Activated naive CD8-positive, alpha-beta T cell treated with anti-CD3 and anti-CD28 coated beads, Interleukin-2, amount 10 ng/mL, durations not matched to agents 7 days and 5 days (primary cell): ENCODE measurements around the gene INTS1. TPM values are rescaled to one million over a fixed set of nuclear protein-coding genes. Genes with fewer than 3 reads are reported as not detected.

Experiments
- ATAC-seq: fragments of 150-1000 bp; cut with Tn5 transposase; one replicate; pipeline ENCODE4 v1.10.0; 2021; ENCODE audit warnings: low read depth, moderate library complexity
- POLR2A ChIA-PET: fragments of 350-600 bp; sonication (Branson Sonifier 250); formaldehyde crosslinking; loops from one replicate; lab custom pipeline; 2021; ENCODE audit warnings: antibody characterized with exemption; lab: Charles Lee
- DNase-seq: peaks from one replicate; pipeline ENCODE4 v3.0.0; 2021
- H3K27ac Mint-ChIP-seq: one replicate; pipeline ENCODE4 v1.8.0; 2022; ENCODE audit warnings: mild to moderate bottlenecking, mixed read lengths
- H3K27me3 Mint-ChIP-seq: one replicate; pipeline ENCODE4 v1.8.0; 2022; ENCODE audit warnings: mild to moderate bottlenecking, moderate library complexity, mixed read lengths
- H3K36me3 Mint-ChIP-seq: one replicate; pipeline ENCODE4 v1.8.0; 2021; ENCODE audit warnings: mild to moderate bottlenecking, mixed read lengths
- H3K4me1 Mint-ChIP-seq: one replicate; pipeline ENCODE4 v1.8.0; 2021; ENCODE audit warnings: mixed read lengths
- H3K4me3 Mint-ChIP-seq: one replicate; pipeline ENCODE4 v1.8.0; 2022; ENCODE audit warnings: mild to moderate bottlenecking, moderate library complexity, mixed read lengths
- H3K9me3 Mint-ChIP-seq: one replicate; pipeline ENCODE4 v1.8.0; 2021; ENCODE audit warnings: mixed read lengths
- total RNA-seq, 2 experiments: library from RNA; stranded (reverse); gene quantifications; one replicate each; pipeline ENCODE4 v1.2.3, GENCODE V29; 2021

The INTS1 gene
- total RNA-seq, 2 experiments from 2014 or later: 110 to 115 TPM

- DNase-seq (no peak), ATAC-seq (peak; percentile 2)
- peaks cover 8% of the 10 kb centered on the region for H3K27me3 Mint-ChIP-seq
- no peaks in the 10 kb centered on the region for H3K36me3 Mint-ChIP-seq
- no peaks in the 10 kb centered on the region for H3K9me3 Mint-ChIP-seq
- H3K27ac Mint-ChIP-seq: peak overlapping the region; percentile 45
- H3K4me3 Mint-ChIP-seq: peak overlapping the region; percentile 79
- peaks cover 5% of the 10 kb centered on the region for H3K4me1 Mint-ChIP-seq
- POLR2A ChIA-PET: no interaction called here
Measured at GRCh38 chr7:1459920-1460820, 44.0 kb downstream of the INTS1 start.

GRCh38 chr7:1459512-1459892 lies 44.7 kb downstream of the INTS1 start:
- DNase-seq (peak; percentile 99), ATAC-seq (peak; percentile 95)
- POLR2A ChIA-PET: no interaction called here
- Mint-ChIP-seq H3K27me3 (peaks cover 8% of the 10 kb centered on the region), H3K4me3 (peak overlapping the region; percentile 62), H3K4me1 (peaks cover 5% of the 10 kb centered on the region), H3K9me3 (no peaks in the 10 kb centered on the region), H3K36me3 (no peaks in the 10 kb centered on the region), H3K27ac (no peak overlapping the region)

GRCh38 chr7:1458683-1459511 lies 45.3 kb downstream of the INTS1 start, which contains the start of gene MICALL2:
MICALL2 (minus strand) TSS chr7:1459470; CDS start chr7:1459326, 144 bp downstream.
- DNase-seq (no peak), ATAC-seq (peak; percentile 28)
- peaks cover 8% of the 10 kb centered on the region for H3K27me3 Mint-ChIP-seq

GRCh38 chr7:1457949-1458682 lies 46.1 kb downstream of the INTS1 start:
- no peak overlapping the region for H3K27ac Mint-ChIP-seq
- no peak for ATAC-seq
- H3K36me3 Mint-ChIP-seq: no peaks in the 10 kb centered on the region
- peaks cover 8% of the 10 kb centered on the region for H3K27me3 Mint-ChIP-seq
- H3K4me3 Mint-ChIP-seq: peak overlapping the region; percentile 37
- POLR2A ChIA-PET: no interaction called here
- no peaks in the 10 kb centered on the region for H3K9me3 Mint-ChIP-seq
- peaks cover 5% of the 10 kb centered on the region for H3K4me1 Mint-ChIP-seq
- no peak for DNase-seq

More at GRCh38 chr7:1458683-1459511, 45.3 kb downstream of the INTS1 start, which contains the start of gene MICALL2:
- Mint-ChIP-seq H3K4me3 (peak within 1 kb of the TSS; percentile 79), H3K36me3 (no peaks in the 10 kb centered on the region), H3K9me3 (no peaks in the 10 kb centered on the region), H3K4me1 (peaks cover 5% of the 10 kb centered on the region), H3K27ac (peak within 1 kb of the TSS; percentile 45)
- POLR2A ChIA-PET: no interaction called here

- peaks cover 5% of the 10 kb centered on the region for H3K4me1 Mint-ChIP-seq
- POLR2A ChIA-PET: no interaction called here
Measured at GRCh38 chr7:1457059-1457948, 46.9 kb downstream of the INTS1 start.

GRCh38 chr7:1455955-1456354 lies 48.2 kb downstream of the INTS1 start:
- Mint-ChIP-seq H3K27ac (no peak overlapping the region), H3K27me3 (peaks cover 8% of the 10 kb centered on the region)

More at GRCh38 chr7:1457059-1457948, 46.9 kb downstream of the INTS1 start:
- no peak overlapping the region for H3K27ac Mint-ChIP-seq
- peaks cover 8% of the 10 kb centered on the region for H3K27me3 Mint-ChIP-seq
- no peaks in the 10 kb centered on the region for H3K36me3 Mint-ChIP-seq
- DNase-seq (no peak), ATAC-seq (no peak)
- no peaks in the 10 kb centered on the region for H3K9me3 Mint-ChIP-seq
- H3K4me3 Mint-ChIP-seq: no peak overlapping the region

GRCh38 chr7:1455241-1455939 lies 48.8 kb downstream of the INTS1 start:
- Mint-ChIP-seq H3K36me3 (no peaks in the 10 kb centered on the region), H3K4me3 (no peak overlapping the region), H3K9me3 (no peaks in the 10 kb centered on the region), H3K27me3 (peaks cover 8% of the 10 kb centered on the region), H3K27ac (no peak overlapping the region), H3K4me1 (peaks cover 3% of the 10 kb centered on the region)
- POLR2A ChIA-PET: no interaction called here
- DNase-seq (no peak), ATAC-seq (no peak)

More at GRCh38 chr7:1455955-1456354, 48.2 kb downstream of the INTS1 start:
- no peak overlapping the region for H3K4me3 Mint-ChIP-seq
- DNase-seq: no peak
- peaks cover 3% of the 10 kb centered on the region for H3K4me1 Mint-ChIP-seq
- POLR2A ChIA-PET: no interaction called here
- no peaks in the 10 kb centered on the region for H3K9me3 Mint-ChIP-seq
- ATAC-seq: no peak
- H3K36me3 Mint-ChIP-seq: no peaks in the 10 kb centered on the region

GRCh38 chr7:1454542-1454941 lies 49.6 kb downstream of the INTS1 start:
- Mint-ChIP-seq H3K4me1 (no peaks in the 10 kb centered on the region), H3K27me3 (peaks cover 7% of the 10 kb centered on the region), H3K36me3 (no peaks in the 10 kb centered on the region), H3K27ac (no peak overlapping the region), H3K4me3 (no peak overlapping the region), H3K9me3 (no peaks in the 10 kb centered on the region)
- POLR2A ChIA-PET: no interaction called here
- no peak for ATAC-seq
- no peak for DNase-seq

- no peak for ATAC-seq
- Mint-ChIP-seq H3K27ac (no peak overlapping the region), H3K27me3 (no peaks in the 10 kb centered on the region), H3K36me3 (no peaks in the 10 kb centered on the region), H3K9me3 (no peaks in the 10 kb centered on the region), H3K4me3 (no peak overlapping the region), H3K4me1 (no peaks in the 10 kb centered on the region)
- DNase-seq: no peak
- POLR2A ChIA-PET: no interaction called here
Measured at GRCh38 chr7:1452205-1452604, 52.0 kb downstream of the INTS1 start.

- POLR2A ChIA-PET: no interaction called here
- no peak overlapping the region for H3K4me3 Mint-ChIP-seq
- ATAC-seq (no peak), DNase-seq (no peak)
- H3K27me3 Mint-ChIP-seq: no peaks in the 10 kb centered on the region
- no peaks in the 10 kb centered on the region for H3K9me3 Mint-ChIP-seq
- no peak overlapping the region for H3K27ac Mint-ChIP-seq
- no peaks in the 10 kb centered on the region for H3K36me3 Mint-ChIP-seq
- H3K4me1 Mint-ChIP-seq: no peaks in the 10 kb centered on the region
Measured at GRCh38 chr7:1450987-1451386, 53.2 kb downstream of the INTS1 start.

- Mint-ChIP-seq H3K27me3 (no peaks in the 10 kb centered on the region), H3K9me3 (no peaks in the 10 kb centered on the region), H3K27ac (no peak overlapping the region), H3K36me3 (no peaks in the 10 kb centered on the region), H3K4me3 (no peak overlapping the region), H3K4me1 (no peaks in the 10 kb centered on the region)
- ATAC-seq (no peak), DNase-seq (no peak)
- POLR2A ChIA-PET: no interaction called here
Measured at GRCh38 chr7:1450431-1450830, 53.8 kb downstream of the INTS1 start.

- Mint-ChIP-seq H3K27ac (no peak overlapping the region), H3K9me3 (no peaks in the 10 kb centered on the region), H3K27me3 (no peaks in the 10 kb centered on the region), H3K36me3 (no peaks in the 10 kb centered on the region), H3K4me1 (no peaks in the 10 kb centered on the region), H3K4me3 (no peak overlapping the region)
- POLR2A ChIA-PET: no interaction called here
- ATAC-seq (no peak), DNase-seq (no peak)
Measured at GRCh38 chr7:1449951-1450350, 54.2 kb downstream of the INTS1 start.
